Neural progenitor cell (in vitro differentiated cells): Measurements from ENCODE around the gene MRNIP. TPM values are rescaled to one million over a fixed set of nuclear protein-coding genes. Genes with fewer than 3 reads are reported as not detected.

Experiments
- DNase-seq: peaks from one replicate; pipeline ENCODE4 v3.0.0-alpha.2; 2016; ENCODE audit warnings: low spot score
- H2AFZ ChIP-seq: fragments of 200-600 bp; sonication (generic); replicated peaks from 2 replicates; pipeline ENCODE4 v1.6.1; 2016; ENCODE audit warnings: antibody characterized with exemption
- H3F3A ChIP-seq: fragments of 200-600 bp; sonication (generic); 2 replicates; pipeline ENCODE4 v1.6.1; 2016; ENCODE audit warnings: antibody characterized with exemption, low read depth
- H3K27ac ChIP-seq: fragments of 200-600 bp; sonication (generic); 2 replicates; pipeline ENCODE4 v1.5.1; 2016; ENCODE audit warnings: mild to moderate bottlenecking
- H3K27me3 ChIP-seq: fragments of 200-600 bp; sonication (generic); 2 replicates; pipeline ENCODE4 v1.6.1; 2016; ENCODE audit warnings: mild to moderate bottlenecking, moderate library complexity
- H3K36me3 ChIP-seq: fragments of 200-600 bp; sonication (generic); 2 replicates; pipeline ENCODE4 v1.5.1; 2016
- H3K4me1 ChIP-seq: fragments of 200-600 bp; sonication (generic); 2 replicates; pipeline ENCODE4 v1.6.1; 2016; ENCODE audit warnings: mixed run types
- H3K4me2 ChIP-seq: fragments of 200-600 bp; sonication (generic); 2 replicates; pipeline ENCODE4 v1.6.1; 2016
- H3K4me3 ChIP-seq: fragments of 200-600 bp; sonication (generic); 2 replicates; pipeline ENCODE4 v1.5.1; 2016
- H3K79me2 ChIP-seq: fragments of 200-600 bp; sonication (generic); 2 replicates; pipeline ENCODE4 v1.6.1; 2016; ENCODE audit warnings: low read depth
- H3K9ac ChIP-seq: fragments of 200-600 bp; sonication (generic); 2 replicates; pipeline ENCODE4 v1.6.1; 2016
- H3K9me3 ChIP-seq: fragments of 200-600 bp; sonication (generic); 2 replicates; pipeline ENCODE4 v1.5.1; 2016; ENCODE audit warnings: low read depth
- H4K20me1 ChIP-seq: fragments of 200-600 bp; sonication (generic); 2 replicates; pipeline ENCODE4 v1.6.1; 2016; ENCODE audit warnings: low read depth
- H3K27ac Mint-ChIP-seq: 3 replicates; pipeline ENCODE4 v1.8.0; 2021; ENCODE audit warnings: mixed read lengths
- H3K27me3 Mint-ChIP-seq: 2 replicates; pipeline ENCODE4 v1.8.0; 2022; ENCODE audit warnings: low read depth, mild to moderate bottlenecking, inconsistent platforms, moderate library complexity, mixed read lengths; ENCODE audit not compliant: insufficient read depth
- H3K36me3 Mint-ChIP-seq: 3 replicates; pipeline ENCODE4 v1.8.0; 2021; ENCODE audit warnings: mixed read lengths
- H3K4me1 Mint-ChIP-seq: 3 replicates; pipeline ENCODE4 v1.8.0; 2021; ENCODE audit warnings: mixed read lengths
- H3K4me3 Mint-ChIP-seq: 3 replicates; pipeline ENCODE4 v1.8.0; 2021; ENCODE audit warnings: mild to moderate bottlenecking, moderate library complexity, mixed read lengths
- H3K9me3 Mint-ChIP-seq: 3 replicates; pipeline ENCODE4 v1.8.0; 2020; ENCODE audit warnings: mixed read lengths
- CTCF ChIP-seq: fragments of 200-600 bp; sonication (generic); IDR thresholded peaks from 2 replicates; pipeline ENCODE4 v1.5.1; 2017; ENCODE audit warnings: antibody characterized with exemption, mild to moderate bottlenecking
- EZH2 ChIP-seq: fragments of 200-600 bp; sonication (generic); IDR thresholded peaks from 2 replicates; pipeline ENCODE4 v1.6.1; 2017; ENCODE audit warnings: antibody characterized with exemption, mild to moderate bottlenecking, moderate library complexity
- EZH2phosphoT487 ChIP-seq: fragments of 200-600 bp; sonication (generic); IDR thresholded peaks from 2 replicates; pipeline ENCODE4 v1.6.1; 2017; ENCODE audit warnings: antibody characterized with exemption
- total RNA-seq: library from RNA; depleted of rRNA; stranded (reverse); fragments of >200 nt; gene quantifications from 2 replicates; pipeline ENCODE4 v1.2.3, GENCODE V29; 2015; ENCODE audit warnings: low replicate concordance

MRNIP gene
- total RNA-seq, 1 donor from 2014 or later: 68.5 TPM

- no peak overlapping the region for H3K4me3 Mint-ChIP-seq
- Histone ChIP-seq H3K4me1 (peaks cover 22% of the 10 kb centered on the region), H3K4me2 (no peak overlapping the region), H3K79me2 (no peaks in the 10 kb centered on the region), H3K36me3 (peaks cover 4% of the 10 kb centered on the region), H4K20me1 (peaks cover 4% of the 10 kb centered on the region), H3K4me3 (no peak overlapping the region), H3K27me3 (no peaks in the 10 kb centered on the region), H3F3A (peaks cover 25% of the 10 kb centered on the region), H3K9me3 (no peaks in the 10 kb centered on the region), H3K9ac (no peak overlapping the region), H2AFZ (no peak overlapping the region), H3K27ac (no peak overlapping the region)
- TF ChIP-seq EZH2phosphoT487: no peak
- no peak for TF ChIP-seq EZH2
- TF ChIP-seq CTCF: no peak
- peaks cover 11% of the 10 kb centered on the region for H3K36me3 Mint-ChIP-seq
- no peaks in the 10 kb centered on the region for H3K9me3 Mint-ChIP-seq
- DNase-seq: no peak
- H3K4me1 Mint-ChIP-seq: peaks cover 3% of the 10 kb centered on the region
- H3K27me3 Mint-ChIP-seq: no peaks in the 10 kb centered on the region
- H3K27ac Mint-ChIP-seq: no peak overlapping the region
Measured at GRCh38 chr5:179865491-179866240, 7.0 kb upstream of the MRNIP start.

GRCh38 chr5:179864686-179865085 lies 6.1 kb upstream of the MRNIP start:
- Histone ChIP-seq H2AFZ (no peak overlapping the region), H3K27ac (no peak overlapping the region), H3K36me3 (peaks cover 4% of the 10 kb centered on the region), H3K9ac (no peak overlapping the region), H3K4me3 (no peak overlapping the region), H3F3A (peaks cover 25% of the 10 kb centered on the region), H3K79me2 (peaks cover 1% of the 10 kb centered on the region), H3K9me3 (no peaks in the 10 kb centered on the region), H4K20me1 (no peaks in the 10 kb centered on the region), H3K27me3 (peaks cover 5% of the 10 kb centered on the region), H3K4me1 (peaks cover 25% of the 10 kb centered on the region), H3K4me2 (no peak overlapping the region)
- DNase-seq: no peak
- Mint-ChIP-seq H3K4me3 (no peak overlapping the region), H3K9me3 (no peaks in the 10 kb centered on the region), H3K27ac (no peak overlapping the region), H3K36me3 (peaks cover 11% of the 10 kb centered on the region), H3K27me3 (peaks cover 3% of the 10 kb centered on the region), H3K4me1 (peaks cover 12% of the 10 kb centered on the region)
- TF ChIP-seq EZH2phosphoT487: no peak
- TF ChIP-seq EZH2: no peak
- no peak for TF ChIP-seq CTCF

GRCh38 chr5:179863449-179864085 lies 5.0 kb upstream of the MRNIP start:
- Mint-ChIP-seq H3K4me3 (no peak overlapping the region), H3K27me3 (peaks cover 3% of the 10 kb centered on the region)
- peaks cover 4% of the 10 kb centered on the region for H3K36me3 ChIP-seq

More at GRCh38 chr5:179863449-179864085, 5.0 kb upstream of the MRNIP start:
- no peak overlapping the region for H3K27ac Mint-ChIP-seq
- H3K4me1 ChIP-seq: peaks cover 15% of the 10 kb centered on the region
- H3K27ac ChIP-seq: no peak overlapping the region
- H4K20me1 ChIP-seq: no peaks in the 10 kb centered on the region
- peaks cover 23% of the 10 kb centered on the region for H3F3A ChIP-seq
- H3K79me2 ChIP-seq: peaks cover 6% of the 10 kb centered on the region
- no peak for DNase-seq
- peaks cover 9% of the 10 kb centered on the region for H3K27me3 ChIP-seq
- peaks cover 12% of the 10 kb centered on the region for H3K4me1 Mint-ChIP-seq
- no peak overlapping the region for H3K9ac ChIP-seq
- H3K4me2 ChIP-seq: no peak overlapping the region
- H3K4me3 ChIP-seq: no peak overlapping the region
- peaks cover 11% of the 10 kb centered on the region for H3K36me3 Mint-ChIP-seq
- no peak overlapping the region for H2AFZ ChIP-seq
- TF ChIP-seq CTCF (no peak), EZH2 (no peak), EZH2phosphoT487 (no peak)
- no peaks in the 10 kb centered on the region for H3K9me3 Mint-ChIP-seq
- H3K9me3 ChIP-seq: no peaks in the 10 kb centered on the region
